Endothelial cell of umbilical vein (primary cell): ENCODE results near the gene PTPRE. TPM values are rescaled to one million over a fixed set of nuclear protein-coding genes. Genes with fewer than 3 reads are reported as not detected.

ENCODE experiments used
- BruUV-seq: library from RNA; stranded (reverse); fragments of 400-500 nt; replicated peaks from 2 replicates; lab custom pipeline; 2021; lab: Mats Ljungman, UMichigan
- CTCF ChIA-PET: fragments of 300-600, 350-600 bp; sonication (Branson Sonifier 250); formaldehyde crosslinking; loops from one replicate; lab custom pipeline; 2021; ENCODE audit warnings: antibody characterized with exemption, inconsistent platforms; lab: Charles Lee
- POLR2A ChIA-PET: fragments of 300-600, 350-600 bp; sonication (Branson Sonifier 250); formaldehyde crosslinking; loops from one replicate; lab custom pipeline; 2021; ENCODE audit warnings: antibody characterized with exemption, inconsistent platforms; lab: Charles Lee
- DNase-seq: peaks from one replicate; pipeline ENCODE4 v3.0.0-alpha.2; 2011; ENCODE audit warnings: low read depth, low spot score
- FAIRE-seq: peaks from 2 replicates; lab custom pipeline; 2011; peaks lifted over from hg19 to GRCh38; lab: Jason Lieb, UNC
- H2AFZ ChIP-seq: 2 replicates; pipeline ENCODE4 v1.6.0; 2012; ENCODE audit warnings: low read depth, low read length, control low read depth, inconsistent platforms
- H3K27ac ChIP-seq: 2 replicates; pipeline ENCODE4 v1.5.1; 2011; ENCODE audit warnings: low read depth, mild to moderate bottlenecking, control low read depth, low read length, moderate library complexity; ENCODE audit not compliant: insufficient read depth
- H3K27me3 ChIP-seq, 2 experiments: 2 replicates each; pipeline versions ENCODE4 v1.6.0 to v1.6.1; 2011; ENCODE audit warnings: low read length in 2 of 2, mixed read lengths in 1 of 2; ENCODE audit not compliant: control insufficient read depth in 2 of 2, insufficient read depth in 2 of 2
- H3K36me3 ChIP-seq, 2 experiments: 2 replicates in 1 of 2; 3 replicates in 1 of 2; pipeline ENCODE4 v1.5.1; 2011; ENCODE audit warnings: low read length in 2 of 2, mild to moderate bottlenecking in 1 of 2, moderate library complexity in 1 of 2; ENCODE audit not compliant: control insufficient read depth in 2 of 2, insufficient read depth in 2 of 2; ENCODE audit errors: extremely low read depth in 1 of 2
- H3K4me1 ChIP-seq: 3 replicates; pipeline ENCODE4 v1.5.1; 2011; ENCODE audit warnings: mild to moderate bottlenecking, low read length; ENCODE audit not compliant: control insufficient read depth, insufficient read depth; ENCODE audit errors: extremely low read depth
- H3K4me2 ChIP-seq: 2 replicates; pipeline ENCODE4 v1.6.1; 2011; ENCODE audit warnings: low read length, control low read depth, mixed read lengths; ENCODE audit not compliant: insufficient read depth
- H3K4me3 ChIP-seq, 3 experiments: fragments of 200-600 bp in 1 of 3; sonication (generic), shearing (Covaris generic) in 1 of 3; replicated peaks in 1 of 3; 2 replicates each; pipeline ENCODE4 v1.5.1; 2011 to 2016; ENCODE audit warnings: control low read depth in 3 of 3, low read length in 3 of 3, mild to moderate bottlenecking in 2 of 3, inconsistent platforms in 1 of 3, low read depth in 1 of 3, moderate library complexity in 1 of 3; ENCODE audit not compliant: insufficient read depth in 1 of 3
- H3K79me2 ChIP-seq: 2 replicates; pipeline ENCODE4 v1.6.0; 2012; ENCODE audit warnings: low read length, inconsistent platforms; ENCODE audit not compliant: control insufficient read depth, insufficient read depth
- H3K9ac ChIP-seq: replicated peaks from 2 replicates; pipeline ENCODE3; 2011; ENCODE audit warnings: low read length, control low read depth; ENCODE audit not compliant: insufficient read depth; ENCODE audit errors: extremely low read depth
- H3K9me1 ChIP-seq: replicated peaks from 3 replicates; pipeline ENCODE4 v1.6.0; 2011; ENCODE audit warnings: mild to moderate bottlenecking, low read length; ENCODE audit not compliant: control insufficient read depth, insufficient read depth; ENCODE audit errors: extremely low read depth
- H3K9me3 ChIP-seq: replicated peaks from 2 replicates; pipeline ENCODE4 v1.5.1; 2012; ENCODE audit warnings: low read length, inconsistent platforms; ENCODE audit not compliant: control insufficient read depth, insufficient read depth
- H4K20me1 ChIP-seq: replicated peaks from 2 replicates; pipeline ENCODE3; 2011; ENCODE audit warnings: mild to moderate bottlenecking, low read length; ENCODE audit not compliant: control insufficient read depth, insufficient read depth; ENCODE audit errors: extremely low read depth
- EZH2 ChIP-seq: IDR thresholded peaks from 2 replicates; pipeline ENCODE4 v1.6.1; 2012; ENCODE audit warnings: borderline replicate concordance, low read depth, mild to moderate bottlenecking, moderate library complexity, low read length, inconsistent platforms; ENCODE audit not compliant: severe bottlenecking
- FOS ChIP-seq: IDR thresholded peaks from 2 replicates; pipeline ENCODE4 v1.6.1; 2011; ENCODE audit warnings: mild to moderate bottlenecking, low read length, moderate library complexity, borderline replicate concordance; ENCODE audit not compliant: insufficient read depth
- GATA2 ChIP-seq: IDR thresholded peaks from 2 replicates; pipeline ENCODE4 v1.7.0; 2011; ENCODE audit warnings: low read depth, mild to moderate bottlenecking, moderate library complexity, mixed read lengths, low read length; ENCODE audit not compliant: insufficient read length, insufficient read depth
- JUN ChIP-seq: IDR thresholded peaks from 2 replicates; pipeline ENCODE4 v1.6.1; 2011; ENCODE audit warnings: borderline replicate concordance, low read depth; ENCODE audit not compliant: insufficient read length, insufficient read depth
- MYC ChIP-seq: IDR thresholded peaks from one replicate; pipeline ENCODE4 v1.6.1; 2011; ENCODE audit warnings: mild to moderate bottlenecking, low read depth, low read length
- POLR2A ChIP-seq: IDR thresholded peaks from 2 replicates; pipeline ENCODE4 v1.6.1; 2012; ENCODE audit warnings: low read depth, mild to moderate bottlenecking, control low read depth, low read length
- POLR2AphosphoS5 ChIP-seq: IDR thresholded peaks from 2 replicates; pipeline ENCODE4 v1.6.1; 2012; ENCODE audit warnings: low read depth, mild to moderate bottlenecking, control low read depth, low read length, moderate library complexity; ENCODE audit not compliant: insufficient read depth
- dilution Hi-C: fragments of 300-500 bp; cut with MboI; formaldehyde crosslinking; loops from one replicate; pipeline ENCODE4 v1.15.0; 2019; ENCODE audit warnings: low sequenced_read_pairs; ENCODE audit not compliant: extremely low pct_ligation_motif_present
- intact Hi-C: fragments of 100-400 bp; cut with micrococcal nuclease; formaldehyde crosslinking; loops from one replicate; pipeline ENCODE4 v1.10.0; 2022
- polyA plus RNA-seq, 4 experiments: library from polyadenylated mRNA; depleted of rRNA in 3 of 4; stranded (reverse) in 3 of 4; unstranded in 1 of 4; fragments of >200 nt; gene quantifications; 2 replicates each; pipeline versions ENCODE4 v1.2.1 to v1.2.3, GENCODE V29; 2011 to 2012; ENCODE audit warnings: missing spikeins in 1 of 4
- total RNA-seq: library from RNA; stranded (reverse); gene quantifications from 2 replicates; pipeline ENCODE4 v1.2.3, GENCODE V29; 2021
- TF ChIP-seq, protein P1 (sequence below): IDR thresholded peaks from 2 replicates; pipeline ENCODE4 v1.6.1; 2011; ENCODE audit not compliant: insufficient read depth, insufficient read length
- TF ChIP-seq, protein P2 (sequence below), 2 donors: IDR thresholded peaks; 1 replicate in 1 of 2; 2 replicates in 1 of 2; pipeline ENCODE4 v1.5.1; 2011; ENCODE audit warnings: low read length in 2 of 2, mild to moderate bottlenecking in 2 of 2, moderate library complexity in 2 of 2, control low read depth in 1 of 2, inconsistent platforms in 1 of 2, low read depth in 1 of 2; ENCODE audit not compliant: insufficient read depth in 1 of 2; ENCODE audit errors: extremely low read depth in 1 of 2

PTPRE gene
- total and polyA plus RNA-seq, 2 donors (not counting 3 experiments of a cell fraction or from before 2014, with no cell fraction given), result 37.3 to 116 TPM

DNA sequence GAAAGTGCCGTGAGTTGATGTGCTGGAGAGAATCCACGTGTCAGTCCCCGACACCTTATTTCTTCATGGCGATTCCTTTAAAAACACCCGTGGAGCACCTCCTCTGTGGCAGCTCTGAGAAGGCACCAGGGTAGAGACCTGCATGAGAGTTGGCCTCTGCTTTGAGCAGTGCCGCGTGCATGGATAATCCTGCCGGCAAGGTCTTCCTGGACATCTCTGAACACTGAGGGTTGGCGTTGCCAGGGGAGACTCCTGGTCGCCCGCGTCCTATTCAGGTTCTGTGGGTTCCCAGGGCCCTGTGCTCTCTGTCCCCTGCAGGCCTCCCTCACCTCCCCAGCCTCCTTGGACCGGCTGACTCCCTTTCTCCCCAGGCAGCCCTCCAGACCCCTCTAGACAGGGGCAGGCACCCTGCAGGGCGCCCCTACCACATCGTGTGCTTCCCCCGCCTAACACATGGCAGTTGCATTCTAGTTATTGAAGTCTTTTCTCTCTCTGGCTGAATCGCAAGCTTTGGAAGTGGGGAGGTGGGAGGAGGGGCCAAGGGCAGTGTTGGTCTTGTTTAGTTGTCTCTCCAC lies 123.7 kb downstream of the PTPRE start:
- Histone ChIP-seq H3K79me2 (peaks cover 67% of the 10 kb centered on the region), H3K36me3 (peaks cover 4 to 25% of the 10 kb centered on the region in 2 experiments), H3K27ac (no peak overlapping the region), H3K27me3 (no peaks in the 10 kb centered on the region), H3K4me3 (no peak overlapping the region), H4K20me1 (no peaks in the 10 kb centered on the region), H3K4me2 (no peak overlapping the region), H2AFZ (no peak overlapping the region), H3K4me1 (peaks cover 2% of the 10 kb centered on the region), H3K9me1 (no peaks in the 10 kb centered on the region), H3K9me3 (no peaks in the 10 kb centered on the region), H3K9ac (no peak overlapping the region)
- dilution Hi-C loops, result no loop called here
- intact Hi-C loops, result no loop called here
- FAIRE-seq, result no peak
- no TSS peak for BruUV-seq
- DNase-seq, result no peak
- CTCF ChIA-PET, result no interaction called here
- POLR2A ChIA-PET, result no interaction called here
- TF ChIP-seq POLR2A (no peak), MYC (no peak), JUN (no peak), GATA2 (no peak), POLR2AphosphoS5 (no peak), EZH2 (no peak), FOS (no peak)
- TF ChIP-seq, protein P1, sequence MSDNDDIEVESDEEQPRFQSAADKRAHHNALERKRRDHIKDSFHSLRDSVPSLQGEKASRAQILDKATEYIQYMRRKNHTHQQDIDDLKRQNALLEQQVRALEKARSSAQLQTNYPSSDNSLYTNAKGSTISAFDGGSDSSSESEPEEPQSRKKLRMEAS, result no peak
- TF ChIP-seq, protein P2, sequence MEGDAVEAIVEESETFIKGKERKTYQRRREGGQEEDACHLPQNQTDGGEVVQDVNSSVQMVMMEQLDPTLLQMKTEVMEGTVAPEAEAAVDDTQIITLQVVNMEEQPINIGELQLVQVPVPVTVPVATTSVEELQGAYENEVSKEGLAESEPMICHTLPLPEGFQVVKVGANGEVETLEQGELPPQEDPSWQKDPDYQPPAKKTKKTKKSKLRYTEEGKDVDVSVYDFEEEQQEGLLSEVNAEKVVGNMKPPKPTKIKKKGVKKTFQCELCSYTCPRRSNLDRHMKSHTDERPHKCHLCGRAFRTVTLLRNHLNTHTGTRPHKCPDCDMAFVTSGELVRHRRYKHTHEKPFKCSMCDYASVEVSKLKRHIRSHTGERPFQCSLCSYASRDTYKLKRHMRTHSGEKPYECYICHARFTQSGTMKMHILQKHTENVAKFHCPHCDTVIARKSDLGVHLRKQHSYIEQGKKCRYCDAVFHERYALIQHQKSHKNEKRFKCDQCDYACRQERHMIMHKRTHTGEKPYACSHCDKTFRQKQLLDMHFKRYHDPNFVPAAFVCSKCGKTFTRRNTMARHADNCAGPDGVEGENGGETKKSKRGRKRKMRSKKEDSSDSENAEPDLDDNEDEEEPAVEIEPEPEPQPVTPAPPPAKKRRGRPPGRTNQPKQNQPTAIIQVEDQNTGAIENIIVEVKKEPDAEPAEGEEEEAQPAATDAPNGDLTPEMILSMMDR (IDR thresholded peaks at IDR 0.05; ENCODE audit: extremely low read depth in 1 of 2, insufficient read depth in 1 of 2, low read depth in 1 of 2, low read length in 2 of 2), result no peak
